Stimulated activated naive B cell treated with anti-CD40 and anti-IgM and Interleukin-4, amounts not matched to agents 10 μg/mL and 1 μg/mL and 100 μg/mL, for 72 hours (primary cell): ENCODE data around the gene LTK.
"Not testable (repeated sequence)": the region's sequence is repeated elsewhere in the genome, so short reads cannot be mapped to it uniquely, and the experiment has no call there.

Experiments
- ATAC-seq, 2 donors: fragments of 150-1000 bp; cut with Tn5 transposase; replicated peaks; 2 replicates each; pipeline ENCODE4 v1.10.0; 2021; ENCODE audit warnings: moderate library complexity in 1 of 2
- DNase-seq: peaks from one replicate; pipeline ENCODE4 v3.0.0; 2021
- H3K27ac Mint-ChIP-seq: one replicate; pipeline ENCODE4 v1.8.0; 2022; ENCODE audit warnings: mild to moderate bottlenecking, mixed read lengths
- H3K27me3 Mint-ChIP-seq, 2 donors: one replicate each; pipeline ENCODE4 v1.8.0; 2022; ENCODE audit warnings: mixed read lengths in 2 of 2
- H3K36me3 Mint-ChIP-seq, 2 donors: one replicate each; pipeline ENCODE4 v1.8.0; 2022; ENCODE audit warnings: mixed read lengths in 2 of 2, mild to moderate bottlenecking in 1 of 2
- H3K4me1 Mint-ChIP-seq, 2 donors: one replicate each; pipeline ENCODE4 v1.8.0; 2022; ENCODE audit warnings: mixed read lengths in 2 of 2, mild to moderate bottlenecking in 1 of 2
- H3K4me3 Mint-ChIP-seq, 2 donors: one replicate each; pipeline ENCODE4 v1.8.0; 2022; ENCODE audit warnings: mild to moderate bottlenecking in 2 of 2, mixed read lengths in 2 of 2, moderate library complexity in 1 of 2
- H3K9me3 Mint-ChIP-seq, 2 donors: one replicate each; pipeline ENCODE4 v1.8.0; 2022; ENCODE audit warnings: mixed read lengths in 2 of 2, mild to moderate bottlenecking in 1 of 2

The LTK gene

DNA sequence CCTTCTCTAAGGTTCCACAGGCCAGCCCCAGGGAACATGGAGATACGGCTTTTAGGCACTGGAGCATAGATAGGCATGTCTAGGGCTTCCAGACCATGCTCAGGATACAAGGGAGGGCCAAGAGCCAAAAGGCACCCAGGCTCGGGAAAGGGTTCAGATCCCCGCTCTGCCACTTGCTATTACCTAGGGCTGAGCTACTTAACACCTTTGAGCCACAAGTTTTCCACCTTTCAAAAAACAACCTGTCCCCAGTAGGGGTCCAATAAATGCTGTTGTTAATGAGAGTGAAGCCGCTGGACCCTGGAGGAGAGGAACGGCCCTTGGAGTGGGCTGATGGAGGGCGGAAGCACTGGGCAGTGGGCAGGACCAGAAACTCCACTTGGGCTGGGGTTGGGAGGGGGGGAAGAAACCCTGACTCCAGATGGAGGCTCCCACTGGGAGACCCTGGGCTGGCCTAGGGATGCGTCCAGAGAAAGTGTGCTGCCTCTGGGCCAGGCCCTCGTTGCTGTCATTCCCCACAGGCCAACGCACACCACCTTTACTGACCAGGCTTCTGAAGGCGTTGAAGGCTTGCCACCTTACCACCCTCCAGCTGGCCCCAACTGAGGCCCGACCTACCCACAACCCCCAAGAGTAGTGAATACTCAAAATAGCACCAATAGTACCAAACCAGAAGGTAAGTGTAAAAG, 28.5 kb downstream of the LTK start:
- H3K4me3 Mint-ChIP-seq = no peak overlapping the region
- H3K4me1 Mint-ChIP-seq = peaks cover 14 to 28% of the 10 kb centered on the region in 2 donors
- no peak overlapping the region for H3K27ac Mint-ChIP-seq
- ATAC-seq (no peak), DNase-seq (no peak)
- no peaks in the 10 kb centered on the region for H3K9me3 Mint-ChIP-seq
- peaks cover 7 to 13% of the 10 kb centered on the region in 2 donors for H3K27me3 Mint-ChIP-seq
- peaks cover 10 to 13% of the 10 kb centered on the region in 2 donors for H3K36me3 Mint-ChIP-seq

DNA sequence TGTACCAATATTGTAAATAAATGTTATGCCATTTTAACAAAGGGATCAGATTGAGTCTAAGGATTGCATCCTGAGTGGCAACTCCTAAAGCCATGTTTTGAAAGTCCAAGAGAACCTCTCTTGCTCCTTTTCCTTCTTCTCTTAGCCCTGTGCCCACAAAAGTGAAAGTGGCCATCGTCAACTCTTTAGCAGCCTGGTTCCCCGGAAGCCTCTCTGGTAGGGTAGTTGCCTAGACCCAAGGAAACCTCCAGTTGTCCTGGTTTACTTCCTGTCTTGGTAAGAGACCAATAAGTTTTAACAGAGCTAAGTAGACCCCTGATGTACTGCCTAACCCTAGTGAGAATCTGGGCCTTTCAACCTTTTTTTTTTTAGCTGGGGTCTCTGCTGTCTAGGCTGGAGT, 30.1 kb downstream of the LTK start:
- Mint-ChIP-seq H3K4me1 (peaks cover 14 to 26% of the 10 kb centered on the region in 2 donors), H3K4me3 (peak overlapping the region in 1 of 2 donors; percentile 35), H3K27ac (peak overlapping the region; percentile 51), H3K36me3 (peaks cover 14 to 23% of the 10 kb centered on the region in 2 donors), H3K27me3 (peaks cover 6 to 7% of the 10 kb centered on the region in 2 donors), H3K9me3 (no peaks in the 10 kb centered on the region)
- ATAC-seq = peak; percentile 39 to 40
- no peak for DNase-seq

- Mint-ChIP-seq H3K4me1 (peaks cover 14 to 23% of the 10 kb centered on the region in 2 donors), H3K27me3 (peaks cover 6% of the 10 kb centered on the region in 2 donors), H3K27ac (peak overlapping the region; percentile 51), H3K4me3 (peak overlapping the region in 1 of 2 donors; percentile 35), H3K9me3 (no peaks in the 10 kb centered on the region), H3K36me3 (peaks cover 17 to 26% of the 10 kb centered on the region in 2 donors)
- peak; percentile 29 for DNase-seq
- peak; percentile 96 for ATAC-seq
Measured at GRCh38 chr15:41483115-41483514, 30.5 kb downstream of the LTK start.

DNA sequence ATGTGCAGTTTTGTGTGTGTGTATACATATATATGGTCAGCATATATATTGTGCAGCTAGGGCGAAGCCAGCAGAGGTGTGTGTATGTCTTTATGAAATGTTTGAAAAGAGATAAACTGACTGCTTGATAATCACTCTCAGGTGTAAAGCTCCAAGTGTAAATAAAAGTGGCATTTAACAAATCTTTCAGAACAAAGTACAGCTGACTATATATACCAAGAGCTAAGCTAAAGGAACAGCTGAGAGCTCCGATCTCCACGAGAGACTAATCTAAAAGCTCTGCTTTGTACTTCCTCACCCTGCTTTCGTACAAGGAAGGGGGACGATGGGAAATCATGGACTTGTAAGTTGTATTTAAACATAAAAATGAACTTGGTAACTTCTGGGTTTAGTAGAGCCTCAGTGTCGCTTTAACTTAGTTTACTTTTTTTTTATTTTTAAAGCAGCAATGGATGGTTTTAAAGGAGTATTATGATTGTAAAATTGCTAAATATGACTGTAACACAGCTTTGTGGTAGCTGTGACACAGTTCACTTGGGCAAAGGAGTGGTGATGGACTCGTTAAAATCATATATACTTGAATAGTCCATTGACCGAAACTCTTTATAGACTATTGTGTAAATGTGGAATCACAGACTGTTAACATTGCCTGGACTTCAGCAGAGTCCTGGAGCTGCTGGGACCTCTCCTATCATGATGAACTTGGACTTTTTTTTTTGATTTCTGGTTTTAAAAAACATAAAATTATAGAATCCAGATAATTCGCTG, 31.3 kb downstream of the LTK start:
- no peak overlapping the region for H3K27ac Mint-ChIP-seq

GRCh38 chr15:41480396-41481140, 33.1 kb downstream of the LTK start:
- H3K27me3 Mint-ChIP-seq = no peaks in the 10 kb centered on the region

More for the DNA sequence above, 31.3 kb downstream of the LTK start:
- Mint-ChIP-seq H3K36me3 (peaks cover 22 to 28% of the 10 kb centered on the region in 2 donors), H3K4me1 (peaks cover 11 to 18% of the 10 kb centered on the region in 2 donors), H3K4me3 (no peak overlapping the region), H3K9me3 (no peaks in the 10 kb centered on the region), H3K27me3 (no peaks in the 10 kb centered on the region)
- ATAC-seq = no peak
- DNase-seq = no peak

GRCh38 chr15:41476416-41477048, 37.1 kb downstream of the LTK start:
- H3K27ac Mint-ChIP-seq = no peak overlapping the region
- peaks cover 45 to 64% of the 10 kb centered on the region in 2 donors for H3K36me3 Mint-ChIP-seq
- ATAC-seq (no peak), DNase-seq (no peak)
- H3K4me3 Mint-ChIP-seq = no peak overlapping the region
- no peaks in the 10 kb centered on the region for H3K27me3 Mint-ChIP-seq
- H3K4me1 Mint-ChIP-seq = no peaks in the 10 kb centered on the region
- H3K9me3 Mint-ChIP-seq = no peaks in the 10 kb centered on the region

More at GRCh38 chr15:41480396-41481140, 33.1 kb downstream of the LTK start:
- Mint-ChIP-seq H3K9me3 (no peaks in the 10 kb centered on the region), H3K27ac (peak overlapping the region; percentile 49), H3K4me3 (no peak overlapping the region), H3K36me3 (peaks cover 33 to 41% of the 10 kb centered on the region in 2 donors), H3K4me1 (peaks cover 11 to 18% of the 10 kb centered on the region in 2 donors)
- no peak for DNase-seq
- no peak for ATAC-seq

DNA sequence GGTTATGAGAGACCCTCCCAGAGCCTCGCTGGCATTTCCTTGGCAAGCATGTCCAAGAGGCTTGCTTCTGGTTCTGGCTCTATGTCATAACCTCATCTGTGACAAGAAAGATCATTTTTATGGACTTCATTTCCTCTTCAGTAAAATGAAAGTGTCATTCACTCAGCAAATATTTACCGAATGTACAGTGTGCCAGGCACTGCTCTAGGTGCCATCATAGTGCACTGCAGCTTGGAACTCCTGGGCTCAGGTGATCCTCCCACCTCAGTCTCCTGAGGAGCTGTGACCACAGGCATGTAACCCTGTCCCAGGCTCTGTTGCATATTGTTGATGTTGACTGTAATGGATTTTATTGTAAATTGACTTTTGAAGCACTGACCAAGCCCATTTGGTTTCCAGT, 38.7 kb downstream of the LTK start:
- H3K27me3 Mint-ChIP-seq = no peaks in the 10 kb centered on the region
- H3K27ac Mint-ChIP-seq = no peak overlapping the region
- H3K36me3 Mint-ChIP-seq = peaks cover 42 to 64% of the 10 kb centered on the region in 2 donors
- DNase-seq (no peak), ATAC-seq (no peak)
- no peak overlapping the region for H3K4me3 Mint-ChIP-seq
- H3K9me3 Mint-ChIP-seq = no peaks in the 10 kb centered on the region
- H3K4me1 Mint-ChIP-seq = no peaks in the 10 kb centered on the region

DNA sequence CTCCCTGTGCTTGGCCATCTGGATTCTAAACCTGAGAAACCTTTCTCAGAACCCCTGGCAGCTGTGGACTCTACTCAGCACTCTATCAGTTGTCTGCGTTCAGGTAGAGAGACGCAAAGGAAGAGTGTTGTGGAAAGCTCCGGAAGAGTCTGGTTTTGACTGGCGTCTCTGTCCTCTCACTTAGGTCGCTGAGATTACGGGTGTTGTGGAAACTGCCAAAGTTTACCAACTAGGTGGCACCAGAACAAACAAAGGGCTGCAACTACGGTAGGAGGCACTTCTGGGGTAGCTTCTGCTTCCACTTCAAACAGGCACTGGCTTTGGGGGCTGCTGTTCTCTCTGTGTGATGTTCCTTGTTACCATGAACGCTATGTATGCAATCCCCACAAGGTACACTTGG, 39.2 kb downstream of the LTK start:
- ATAC-seq (no peak), DNase-seq (no peak)
- Mint-ChIP-seq H3K4me3 (no peak overlapping the region), H3K27me3 (no peaks in the 10 kb centered on the region), H3K9me3 (no peaks in the 10 kb centered on the region), H3K4me1 (no peaks in the 10 kb centered on the region), H3K27ac (no peak overlapping the region), H3K36me3 (peaks cover 47 to 69% of the 10 kb centered on the region in 2 donors)

DNA sequence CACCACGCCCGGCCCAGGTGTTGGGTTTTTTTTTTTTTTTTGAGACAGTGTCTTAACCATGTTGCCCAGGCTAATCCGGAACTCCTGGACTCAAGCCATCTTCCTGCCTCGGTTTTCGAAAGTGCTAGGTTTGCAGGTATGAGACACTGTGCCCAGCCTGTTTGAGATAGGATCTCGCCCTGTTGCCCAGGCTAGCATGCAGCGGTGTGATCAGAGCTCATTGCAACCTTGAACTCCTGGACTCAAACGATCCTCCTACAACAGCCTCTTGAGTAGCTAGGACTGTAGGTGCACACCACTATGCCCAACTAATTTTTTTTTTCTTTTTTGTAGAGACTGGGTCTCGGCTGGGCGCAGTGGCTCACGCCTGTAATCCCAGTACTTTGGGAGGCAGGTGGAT, 40.2 kb downstream of the LTK start:
- H3K27me3 Mint-ChIP-seq = no peaks in the 10 kb centered on the region
- H3K9me3 Mint-ChIP-seq = no peaks in the 10 kb centered on the region
- H3K27ac Mint-ChIP-seq = no peak overlapping the region
- no peak for ATAC-seq
- no peaks in the 10 kb centered on the region for H3K4me1 Mint-ChIP-seq
- no peak for DNase-seq
- H3K4me3 Mint-ChIP-seq = no peak overlapping the region
- H3K36me3 Mint-ChIP-seq = peaks cover 47 to 67% of the 10 kb centered on the region in 2 donors

- H3K4me1 Mint-ChIP-seq, DNase-seq, ATAC-seq, H3K9me3 Mint-ChIP-seq, H3K4me3 Mint-ChIP-seq, H3K27me3 Mint-ChIP-seq: not testable (repeated sequence)
- Mint-ChIP-seq H3K36me3 (peaks cover 36 to 62% of the 10 kb centered on the region in 2 donors), H3K27ac (peak overlapping the region; percentile 62)
Measured at GRCh38 chr15:41469644-41470043, 44.0 kb downstream of the LTK start.

DNA sequence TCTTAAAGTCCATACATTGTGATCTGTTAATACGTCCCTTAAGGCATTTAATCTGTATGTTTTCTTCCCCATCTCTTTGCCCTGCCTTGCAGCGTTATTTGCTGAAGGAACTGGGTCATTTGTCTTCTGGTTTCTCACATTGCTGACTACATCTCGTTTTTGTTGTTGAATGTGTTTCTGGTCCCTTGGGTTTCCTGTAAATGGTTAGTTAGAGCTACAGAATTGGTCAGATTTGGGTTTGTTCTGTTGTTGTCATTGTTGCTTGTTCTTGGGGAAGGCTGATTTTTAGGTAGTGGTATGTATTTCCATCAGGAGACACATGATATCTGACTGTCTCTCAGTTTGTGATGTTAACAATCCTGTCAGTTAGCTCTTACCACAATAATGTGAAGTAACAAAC, 46.9 kb downstream of the LTK start:
- DNase-seq (no peak), ATAC-seq (no peak)
- no peaks in the 10 kb centered on the region for H3K27me3 Mint-ChIP-seq
- no peak overlapping the region for H3K27ac Mint-ChIP-seq
- no peak overlapping the region for H3K4me3 Mint-ChIP-seq
- peaks cover 4 to 5% of the 10 kb centered on the region in 2 donors for H3K4me1 Mint-ChIP-seq
- no peaks in the 10 kb centered on the region for H3K9me3 Mint-ChIP-seq
- peaks cover 40 to 63% of the 10 kb centered on the region in 2 donors for H3K36me3 Mint-ChIP-seq

DNA sequence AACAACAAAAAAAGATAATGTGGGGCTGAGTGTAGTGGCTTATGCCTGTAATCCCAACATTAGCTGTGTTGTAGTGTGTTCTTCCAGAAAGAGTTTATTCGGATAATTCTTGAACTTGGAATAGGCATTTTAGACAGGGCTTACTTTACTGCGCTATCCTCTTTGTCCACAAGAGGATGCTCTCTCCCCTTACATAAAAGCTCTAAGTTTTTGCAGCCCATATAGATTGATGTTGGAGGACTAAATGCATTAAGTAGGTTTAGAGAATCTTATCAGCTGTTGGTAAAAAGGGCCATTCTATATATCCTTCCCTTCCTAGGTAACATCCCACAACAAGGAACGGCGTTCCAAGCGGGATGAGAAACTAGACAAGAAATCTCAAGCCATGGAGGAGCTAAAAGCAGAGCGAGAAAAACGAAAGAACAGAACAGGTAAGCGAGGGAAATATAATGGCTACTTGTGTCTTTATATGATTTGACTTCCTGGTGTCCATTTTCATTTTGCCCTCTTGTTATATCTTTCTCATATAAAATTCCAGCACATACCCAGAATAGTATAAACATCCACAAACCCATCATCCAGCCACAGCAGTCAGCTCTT, 47.7 kb downstream of the LTK start:
- Mint-ChIP-seq H3K27ac (no peak overlapping the region), H3K27me3 (no peaks in the 10 kb centered on the region), H3K4me1 (peaks cover 4 to 5% of the 10 kb centered on the region in 2 donors), H3K36me3 (peaks cover 39 to 58% of the 10 kb centered on the region in 2 donors), H3K9me3 (no peaks in the 10 kb centered on the region), H3K4me3 (no peak overlapping the region)
- no peak for DNase-seq
- peak; percentile 55 to 57 for ATAC-seq

DNA sequence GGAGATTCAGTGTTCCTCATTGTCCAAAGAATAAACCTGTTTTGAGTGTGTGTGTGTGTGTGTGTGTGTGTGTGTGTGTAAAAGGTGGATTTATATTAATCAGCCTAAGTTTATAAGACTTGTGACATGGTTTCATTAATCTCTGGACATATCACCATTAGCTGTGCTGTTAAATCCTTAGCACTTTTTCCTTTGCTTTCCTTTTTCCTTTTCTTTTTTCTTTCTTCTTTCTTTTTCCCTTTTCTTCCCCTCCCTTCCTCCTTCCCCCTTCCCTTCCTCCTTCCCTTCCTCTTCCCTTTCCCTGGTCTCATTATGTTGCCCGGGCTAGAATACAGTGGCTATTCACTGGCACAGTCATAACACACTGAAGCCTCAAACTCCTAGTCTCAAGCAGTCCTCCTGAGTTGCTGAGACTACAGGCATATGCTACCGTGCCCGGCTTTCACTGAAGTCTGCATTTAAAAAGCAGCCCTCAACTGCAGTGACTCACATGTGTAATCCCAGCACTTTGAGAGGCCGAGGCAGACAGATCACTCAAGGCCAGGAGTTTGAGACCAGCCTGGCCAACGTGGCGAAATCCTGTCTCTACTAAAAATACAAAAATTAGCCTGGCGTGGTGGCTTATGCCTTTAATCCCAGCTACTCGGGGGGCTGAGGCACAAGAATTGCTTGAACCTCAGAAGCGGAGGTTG, 48.6 kb downstream of the LTK start:
- ATAC-seq (no peak), DNase-seq (no peak)
- peak overlapping the region; percentile 37 for H3K27ac Mint-ChIP-seq
- no peaks in the 10 kb centered on the region for H3K9me3 Mint-ChIP-seq
- H3K4me3 Mint-ChIP-seq = no peak overlapping the region
- H3K36me3 Mint-ChIP-seq = peaks cover 36 to 52% of the 10 kb centered on the region in 2 donors
- no peaks in the 10 kb centered on the region for H3K27me3 Mint-ChIP-seq
- H3K4me1 Mint-ChIP-seq = peaks cover 4 to 5% of the 10 kb centered on the region in 2 donors
